HEK293T (cell line): ENCODE data around the gene RHBDL1.

Experiments used
- CTBP1 ChIP-seq: fragments of 450-650 bp; IDR thresholded peaks from 2 replicates; pipeline ENCODE4 v1.6.1; 2016; ENCODE audit warnings: borderline replicate concordance
- ELF4 ChIP-seq: fragments of 450-650 bp; IDR thresholded peaks from 2 replicates; pipeline ENCODE4 v1.6.1; 2017; ENCODE audit warnings: antibody characterized with exemption
- SP1 ChIP-seq: fragments of 450-650 bp; IDR thresholded peaks from 2 replicates; pipeline ENCODE4 v1.6.1; 2017
- SUZ12 ChIP-seq: fragments of 450-650 bp; IDR thresholded peaks from 2 replicates; pipeline ENCODE4 v1.6.1; 2016; ENCODE audit warnings: mild to moderate bottlenecking
- ZNF384 ChIP-seq: fragments of 450-650 bp; IDR thresholded peaks from 2 replicates; pipeline ENCODE4 v1.6.1; 2016

DNA sequence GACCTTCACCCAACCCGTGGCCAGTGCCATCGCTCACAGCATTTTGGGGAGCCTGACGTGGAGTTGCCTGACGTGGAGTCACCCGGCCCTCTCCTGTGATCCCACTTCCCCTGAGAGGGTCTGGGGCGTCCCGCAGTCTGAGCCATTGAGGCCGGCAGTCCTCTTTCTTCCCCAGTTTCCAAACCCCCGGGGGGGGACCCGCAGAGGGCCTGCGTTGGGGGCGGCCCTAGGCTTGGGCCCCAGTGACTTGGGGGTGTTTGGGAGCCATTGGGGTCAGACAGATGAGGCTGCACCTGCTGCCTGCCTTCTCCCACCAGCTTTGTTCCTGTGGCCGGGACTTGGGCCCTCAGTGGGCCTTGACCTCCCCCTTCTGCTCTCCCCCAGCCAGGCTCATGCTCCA, 5.8 kb upstream of the RHBDL1 start:
- TF ChIP-seq CTBP1 (no peak), ZNF384 (no peak), SP1 (no peak), ELF4 (no peak), SUZ12 (no peak)
